ENCODE data around the gene EDDM3A.

DNA sequence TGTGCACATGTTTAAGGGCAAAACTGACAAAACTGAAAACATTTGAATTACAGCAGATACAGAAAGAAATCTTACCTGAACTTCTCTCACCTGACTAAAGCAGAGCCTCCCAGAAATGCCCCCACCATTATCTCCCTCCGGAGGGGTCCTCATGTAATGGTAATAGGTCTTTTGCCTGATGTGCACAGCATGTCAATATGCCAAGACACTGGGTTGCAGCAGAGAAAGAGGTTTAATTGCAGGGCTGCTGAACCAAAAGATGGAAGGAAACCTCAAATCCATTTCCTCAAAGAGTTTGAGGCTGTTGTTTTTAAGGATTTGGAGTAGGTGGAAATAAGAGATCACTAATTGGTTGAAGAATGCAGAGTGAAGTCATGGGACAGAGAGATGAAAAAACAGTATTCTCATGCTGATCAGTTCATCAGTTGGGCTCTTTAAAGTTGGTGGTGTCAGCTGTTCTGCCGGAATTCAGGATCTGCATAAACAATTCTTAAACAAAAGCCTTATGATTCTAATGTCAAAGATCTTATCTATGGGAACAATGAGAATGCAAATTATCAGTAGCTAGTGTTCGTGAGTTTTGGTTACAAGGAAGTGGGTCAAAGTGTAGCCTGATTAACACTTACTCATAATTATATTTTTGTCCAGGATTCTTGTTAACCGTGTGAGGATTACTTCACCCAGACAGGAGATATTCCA is 38.9 kb upstream of the EDDM3A start:
- TF ChIP-seq, protein P1, sequence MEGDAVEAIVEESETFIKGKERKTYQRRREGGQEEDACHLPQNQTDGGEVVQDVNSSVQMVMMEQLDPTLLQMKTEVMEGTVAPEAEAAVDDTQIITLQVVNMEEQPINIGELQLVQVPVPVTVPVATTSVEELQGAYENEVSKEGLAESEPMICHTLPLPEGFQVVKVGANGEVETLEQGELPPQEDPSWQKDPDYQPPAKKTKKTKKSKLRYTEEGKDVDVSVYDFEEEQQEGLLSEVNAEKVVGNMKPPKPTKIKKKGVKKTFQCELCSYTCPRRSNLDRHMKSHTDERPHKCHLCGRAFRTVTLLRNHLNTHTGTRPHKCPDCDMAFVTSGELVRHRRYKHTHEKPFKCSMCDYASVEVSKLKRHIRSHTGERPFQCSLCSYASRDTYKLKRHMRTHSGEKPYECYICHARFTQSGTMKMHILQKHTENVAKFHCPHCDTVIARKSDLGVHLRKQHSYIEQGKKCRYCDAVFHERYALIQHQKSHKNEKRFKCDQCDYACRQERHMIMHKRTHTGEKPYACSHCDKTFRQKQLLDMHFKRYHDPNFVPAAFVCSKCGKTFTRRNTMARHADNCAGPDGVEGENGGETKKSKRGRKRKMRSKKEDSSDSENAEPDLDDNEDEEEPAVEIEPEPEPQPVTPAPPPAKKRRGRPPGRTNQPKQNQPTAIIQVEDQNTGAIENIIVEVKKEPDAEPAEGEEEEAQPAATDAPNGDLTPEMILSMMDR (IDR thresholded peaks at IDR 0.05) = no peak
- no peak for TF ChIP-seq ZFX (IDR thresholded peaks at IDR 0.05; ENCODE audit: borderline replicate concordance)

Measured in 22Rv1 (cell line).